RWPE2 (cell line): ENCODE measurements around the gene CLPSL1.
A peak's percentile ranks its signal among the peaks of the same experiment; 100 is the strongest.

ENCODE experiments used
- ATAC-seq: fragments of 200-7000 bp; cut with Tn5 transposase; 3 replicates; pipeline ENCODE4 v1.9.1; 2021; ENCODE audit warnings: low read depth
- DNase-seq: peaks from one replicate; pipeline ENCODE4 v3.0.0-alpha.2; 2020; ENCODE audit warnings: low spot score
- H3K27ac ChIP-seq: fragments of 450-650 bp; 2 replicates; pipeline ENCODE4 v1.5.1; 2017; ENCODE audit warnings: mild to moderate bottlenecking; ENCODE audit not compliant: poor library complexity, severe bottlenecking
- H3K27me3 ChIP-seq: fragments of 250-450 bp; sonication (Bioruptor Pico); 2 replicates; pipeline ENCODE4 v1.5.1; 2021; ENCODE audit warnings: mild to moderate bottlenecking, moderate library complexity; ENCODE audit not compliant: insufficient read depth, poor library complexity, severe bottlenecking
- H3K36me3 ChIP-seq: fragments of 250-450 bp; sonication (Bioruptor Pico); 2 replicates; pipeline ENCODE4 v1.5.1; 2020; ENCODE audit warnings: low read depth, mild to moderate bottlenecking, moderate library complexity
- H3K4me1 ChIP-seq: fragments of 250-450 bp; sonication (Bioruptor Pico); 2 replicates; pipeline ENCODE4 v1.5.1; 2021; ENCODE audit warnings: mild to moderate bottlenecking, moderate library complexity; ENCODE audit not compliant: insufficient read depth, poor library complexity, severe bottlenecking
- H3K4me3 ChIP-seq: fragments of 250-450 bp; sonication (Bioruptor Pico); 2 replicates; pipeline ENCODE4 v1.5.1; 2021; ENCODE audit warnings: mild to moderate bottlenecking, moderate library complexity; ENCODE audit not compliant: severe bottlenecking
- H3K9me3 ChIP-seq: fragments of 250-450 bp; sonication (Bioruptor Pico); 2 replicates; pipeline ENCODE4 v1.5.1; 2021; ENCODE audit warnings: mild to moderate bottlenecking, moderate library complexity; ENCODE audit not compliant: severe bottlenecking
- TF ChIP-seq, protein P1 (sequence below): fragments of 450-650 bp; IDR thresholded peaks from one replicate; pipeline ENCODE4 v1.5.1; 2017; ENCODE audit warnings: mild to moderate bottlenecking, moderate library complexity; ENCODE audit not compliant: poor library complexity, severe bottlenecking

The CLPSL1 gene

DNA sequence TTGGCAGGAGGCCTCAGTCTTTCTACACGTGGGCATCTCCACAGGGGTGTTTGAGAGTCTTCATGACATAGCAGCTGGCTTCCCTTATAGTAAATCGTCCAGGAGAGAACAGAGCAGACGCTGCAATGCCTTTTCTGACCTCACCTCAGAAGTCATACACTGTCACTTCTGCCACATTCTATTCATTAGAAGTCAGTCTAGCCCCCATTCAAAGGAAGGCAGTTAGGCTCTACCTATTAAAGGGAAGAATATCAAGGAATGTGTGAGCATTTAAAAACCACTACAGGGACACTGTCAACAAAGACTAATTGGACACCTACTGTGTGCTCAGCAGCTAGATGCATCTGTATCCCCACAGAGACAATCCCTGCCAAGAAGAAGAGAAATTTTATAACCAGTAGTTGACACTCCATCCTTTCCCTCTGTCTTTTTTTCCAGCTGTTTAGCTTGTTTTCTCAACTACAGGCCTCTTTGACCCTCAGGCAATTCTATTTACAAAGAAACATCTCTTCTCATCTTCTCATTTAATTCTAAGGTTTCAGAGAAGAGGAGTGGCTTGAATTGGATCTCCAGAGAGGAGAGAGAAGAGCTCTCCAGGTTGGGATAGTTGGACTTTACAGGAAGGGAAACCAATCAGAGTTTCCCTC, 25.4 kb upstream of the CLPSL1 start:
- Histone ChIP-seq H3K36me3 (no peaks in the 10 kb centered on the region), H3K9me3 (no peaks in the 10 kb centered on the region), H3K27me3 (no peaks in the 10 kb centered on the region), H3K27ac (no peak overlapping the region), H3K4me3 (no peak overlapping the region), H3K4me1 (no peaks in the 10 kb centered on the region)
- ATAC-seq: no peak
- no peak for DNase-seq
- TF ChIP-seq, protein P1, sequence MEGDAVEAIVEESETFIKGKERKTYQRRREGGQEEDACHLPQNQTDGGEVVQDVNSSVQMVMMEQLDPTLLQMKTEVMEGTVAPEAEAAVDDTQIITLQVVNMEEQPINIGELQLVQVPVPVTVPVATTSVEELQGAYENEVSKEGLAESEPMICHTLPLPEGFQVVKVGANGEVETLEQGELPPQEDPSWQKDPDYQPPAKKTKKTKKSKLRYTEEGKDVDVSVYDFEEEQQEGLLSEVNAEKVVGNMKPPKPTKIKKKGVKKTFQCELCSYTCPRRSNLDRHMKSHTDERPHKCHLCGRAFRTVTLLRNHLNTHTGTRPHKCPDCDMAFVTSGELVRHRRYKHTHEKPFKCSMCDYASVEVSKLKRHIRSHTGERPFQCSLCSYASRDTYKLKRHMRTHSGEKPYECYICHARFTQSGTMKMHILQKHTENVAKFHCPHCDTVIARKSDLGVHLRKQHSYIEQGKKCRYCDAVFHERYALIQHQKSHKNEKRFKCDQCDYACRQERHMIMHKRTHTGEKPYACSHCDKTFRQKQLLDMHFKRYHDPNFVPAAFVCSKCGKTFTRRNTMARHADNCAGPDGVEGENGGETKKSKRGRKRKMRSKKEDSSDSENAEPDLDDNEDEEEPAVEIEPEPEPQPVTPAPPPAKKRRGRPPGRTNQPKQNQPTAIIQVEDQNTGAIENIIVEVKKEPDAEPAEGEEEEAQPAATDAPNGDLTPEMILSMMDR: no peak

DNA sequence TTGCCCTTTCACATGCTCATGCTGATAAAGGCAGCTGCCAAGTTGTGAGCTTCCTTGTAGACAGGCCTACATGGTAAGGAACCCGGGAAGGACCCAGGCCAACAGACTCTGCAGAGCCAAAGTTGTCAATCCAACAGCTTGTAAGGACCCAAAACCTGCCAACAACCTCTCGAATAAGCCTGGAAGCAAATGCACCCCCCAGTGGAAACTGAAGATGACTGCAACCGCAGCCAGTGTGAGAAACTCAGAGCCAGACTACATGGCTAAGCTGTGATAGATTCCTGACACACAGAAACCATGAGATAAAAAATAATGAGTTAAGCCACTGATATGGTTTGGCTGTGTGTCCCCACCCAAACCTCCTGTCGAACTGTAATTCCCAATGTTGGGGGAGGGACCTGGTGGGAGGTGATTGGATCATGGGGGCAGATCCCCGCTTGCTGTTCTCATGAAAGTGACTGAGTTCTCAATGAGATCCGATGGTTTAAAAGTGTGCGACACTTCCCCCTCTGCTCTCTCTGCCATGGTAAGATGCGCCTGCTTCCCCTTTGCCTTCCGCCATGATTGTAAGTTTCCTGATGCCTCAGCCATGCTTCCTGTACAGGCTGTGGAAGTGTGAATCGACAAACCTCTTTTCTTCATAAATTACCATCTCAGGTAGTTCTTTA, 23.2 kb upstream of the CLPSL1 start:
- no peak for DNase-seq

DNA sequence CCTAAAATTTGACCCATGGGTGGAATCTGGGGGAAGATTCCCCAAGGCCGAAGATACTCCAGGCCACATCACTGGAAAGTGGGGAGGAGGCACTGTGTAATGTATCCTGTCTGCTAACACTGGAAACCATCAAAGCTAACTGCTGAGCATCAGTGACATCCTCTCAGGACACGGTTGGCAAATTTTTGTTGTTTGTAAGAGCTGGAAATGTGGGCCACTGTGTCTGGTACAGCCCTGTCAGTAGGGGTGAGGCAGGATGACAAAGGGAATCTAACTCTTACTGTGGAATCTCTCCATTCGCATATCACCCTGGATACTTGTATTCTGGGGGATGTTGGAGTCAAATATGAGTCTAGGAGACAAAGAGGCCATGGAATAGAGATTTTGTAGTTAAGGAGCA, 21.4 kb upstream of the CLPSL1 start:
- H3K27ac ChIP-seq: no peak overlapping the region
- H3K9me3 ChIP-seq: no peaks in the 10 kb centered on the region

More for the DNA sequence above, 23.2 kb upstream of the CLPSL1 start:
- Histone ChIP-seq H3K27me3 (no peaks in the 10 kb centered on the region), H3K4me1 (no peaks in the 10 kb centered on the region), H3K9me3 (no peaks in the 10 kb centered on the region), H3K4me3 (no peak overlapping the region), H3K27ac (no peak overlapping the region), H3K36me3 (no peaks in the 10 kb centered on the region)
- 0 out of 3 replicates have a peak, but pooled peaks have one; percentile 31 for ATAC-seq
- TF ChIP-seq, protein P1: peak; percentile 41

DNA sequence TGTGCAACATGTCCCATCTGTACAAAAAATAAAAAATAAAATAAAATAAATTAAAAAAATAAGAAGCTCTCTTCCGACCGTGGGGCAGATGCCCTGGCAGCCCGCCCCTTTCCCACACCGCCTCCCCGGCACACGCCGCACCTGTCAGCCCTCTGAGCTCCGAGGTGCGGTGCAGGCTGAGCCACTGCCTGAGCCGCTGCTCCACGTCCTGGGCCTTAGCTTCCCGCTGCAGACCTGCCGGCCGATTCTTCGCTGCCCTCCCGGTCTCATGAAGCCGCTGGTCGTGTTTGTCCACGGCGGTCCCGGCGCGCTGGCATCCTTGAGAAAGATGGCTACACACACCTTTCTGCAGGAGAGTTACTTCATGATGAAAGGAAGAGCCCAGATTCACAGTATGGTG, 15.1 kb upstream of the CLPSL1 start:
- ATAC-seq (no peak), DNase-seq (no peak)
- H3K4me3 ChIP-seq: no peak overlapping the region
- no peaks in the 10 kb centered on the region for H3K9me3 ChIP-seq
- H3K4me1 ChIP-seq: no peaks in the 10 kb centered on the region
- no peaks in the 10 kb centered on the region for H3K36me3 ChIP-seq
- H3K27me3 ChIP-seq: no peaks in the 10 kb centered on the region
- H3K27ac ChIP-seq: no peak overlapping the region
- TF ChIP-seq, protein P1: no peak

More for the DNA sequence above, 21.4 kb upstream of the CLPSL1 start:
- Histone ChIP-seq H3K4me3 (no peak overlapping the region), H3K36me3 (no peaks in the 10 kb centered on the region), H3K27me3 (no peaks in the 10 kb centered on the region), H3K4me1 (no peaks in the 10 kb centered on the region)
- ATAC-seq (no peak), DNase-seq (no peak)
- TF ChIP-seq, protein P1: no peak

DNA sequence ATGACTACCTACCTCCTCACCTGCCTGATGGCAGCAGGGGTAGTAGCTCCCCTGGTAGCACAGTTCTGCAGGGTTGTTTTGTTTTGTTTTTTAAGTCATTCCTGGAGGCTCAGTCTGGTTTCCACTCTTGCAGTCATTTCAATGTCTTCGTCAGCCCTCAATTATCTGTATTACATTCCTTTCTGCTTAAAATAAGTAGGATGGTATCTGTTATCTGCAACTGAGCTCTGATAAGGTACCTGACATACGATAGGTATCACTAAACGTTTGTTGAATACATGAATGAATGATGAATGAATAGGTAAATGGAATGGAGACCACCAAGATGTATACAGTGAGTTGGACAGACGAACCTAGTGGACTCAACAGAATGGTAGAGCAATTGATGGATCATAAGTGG, 11.6 kb upstream of the CLPSL1 start:
- Histone ChIP-seq H3K27me3 (no peaks in the 10 kb centered on the region), H3K27ac (no peak overlapping the region), H3K4me3 (no peak overlapping the region), H3K9me3 (no peaks in the 10 kb centered on the region), H3K4me1 (no peaks in the 10 kb centered on the region), H3K36me3 (no peaks in the 10 kb centered on the region)
- TF ChIP-seq, protein P1: no peak
- ATAC-seq (no peak), DNase-seq (no peak)
